ENCODE measurements around the gene AGRP.

The AGRP gene

GRCh38 chr16:67463691-67464090 is 19.7 kb downstream of the AGRP start:
- DNase-seq (ENCODE audit: low read depth, low spot score), result no peak

DNA sequence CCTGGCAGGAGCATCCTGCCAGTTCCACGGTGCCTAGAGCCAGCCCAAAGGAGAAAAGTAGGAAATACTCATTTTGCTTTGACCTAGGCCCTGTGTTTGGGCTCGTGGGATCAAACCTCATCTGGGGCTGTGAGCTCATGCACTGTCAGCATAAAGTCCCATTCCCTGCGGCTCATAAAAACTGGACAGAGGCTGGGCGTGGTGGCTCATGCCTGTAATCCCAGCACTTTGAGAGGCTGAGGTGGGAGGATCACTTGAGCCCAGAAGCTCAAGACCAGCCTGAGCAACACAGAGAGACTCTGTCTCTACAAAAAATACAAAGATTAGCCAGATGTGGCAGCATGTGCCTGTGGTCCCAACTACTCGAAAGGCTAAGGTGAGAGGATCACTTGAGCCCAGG is 20.3 kb downstream of the AGRP start:
- no peak for DNase-seq (ENCODE audit: low read depth, low spot score)

GRCh38 chr16:67462279-67462655 is 21.1 kb downstream of the AGRP start:
- no peak for DNase-seq (ENCODE audit: low read depth, low spot score)

GRCh38 chr16:67461600-67462278 is 21.6 kb downstream of the AGRP start:
- DNase-seq (ENCODE audit: low read depth, low spot score), result no peak

- DNase-seq (ENCODE audit: low read depth, low spot score), result no peak
Observed at GRCh38 chr16:67460961-67461360, 22.4 kb downstream of the AGRP start.

GRCh38 chr16:67460168-67460567 is 23.2 kb downstream of the AGRP start:
- DNase-seq (ENCODE audit: low read depth, low spot score), result no peak

DNA sequence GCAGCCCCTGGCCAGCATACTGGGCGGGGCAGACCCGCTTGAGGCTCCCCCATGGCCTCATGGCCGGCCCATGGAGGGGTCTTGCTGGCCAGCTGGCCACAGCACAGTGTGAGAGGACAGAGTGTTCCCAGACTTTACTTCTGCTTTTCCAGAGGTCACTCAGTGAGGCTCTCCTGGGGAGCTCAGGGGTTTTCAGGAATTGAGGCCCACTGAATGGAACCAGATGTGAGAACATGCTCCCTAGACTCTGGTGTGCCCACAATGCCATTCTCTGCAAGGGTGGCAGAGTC is 23.5 kb downstream of the AGRP start:
- DNase-seq (ENCODE audit: low read depth, low spot score), result no peak

- DNase-seq (ENCODE audit: low read depth, low spot score), result no peak
Observed at GRCh38 chr16:67459066-67459860, 24.1 kb downstream of the AGRP start.

DNA sequence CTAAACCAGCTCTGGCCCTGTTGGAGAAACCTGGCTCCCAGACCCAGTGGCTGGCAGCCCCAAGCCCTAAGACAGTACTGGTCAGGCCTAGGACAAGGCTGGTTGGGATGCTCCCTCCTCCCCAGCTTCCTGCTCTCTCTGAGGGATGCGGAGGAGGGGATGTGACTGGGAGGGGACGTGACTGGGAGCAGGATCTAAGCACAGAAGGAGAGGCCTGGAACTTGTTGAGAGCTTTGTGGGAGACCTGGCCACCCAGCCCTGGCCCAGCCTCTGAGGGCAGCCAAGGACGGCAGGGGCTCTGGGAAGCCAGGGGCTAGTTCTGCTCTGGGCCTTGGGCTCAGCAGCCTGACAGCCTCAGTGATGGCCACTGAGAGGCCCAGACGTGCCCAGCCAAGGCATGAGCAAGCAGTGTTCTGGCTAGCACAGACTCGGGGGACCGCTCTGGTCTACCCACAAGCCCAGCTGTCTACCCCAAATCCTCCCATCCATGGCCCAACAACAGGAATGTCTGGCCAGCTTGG is 25.2 kb downstream of the AGRP start:
- no peak for DNase-seq (ENCODE audit: low read depth, low spot score)

DNA sequence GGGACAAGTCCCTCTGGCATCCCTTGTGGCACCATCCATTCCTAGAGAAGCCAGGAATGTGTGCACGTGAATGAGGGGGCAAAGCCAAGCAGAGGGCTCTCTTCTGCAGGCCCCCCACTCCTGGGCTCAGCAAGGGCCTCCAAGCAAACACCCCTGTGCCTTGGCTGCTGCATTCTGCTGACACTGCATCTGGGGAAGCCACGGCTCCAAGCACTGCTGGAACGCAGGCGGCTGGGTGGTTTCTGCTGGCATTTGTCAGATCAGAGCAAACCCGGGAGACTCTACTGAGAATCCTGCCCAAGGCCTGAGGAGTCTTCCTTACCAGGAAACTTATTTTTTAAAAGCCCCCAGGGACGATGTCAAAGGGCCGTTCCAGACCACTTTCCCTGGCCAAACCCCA is 25.7 kb downstream of the AGRP start:
- DNase-seq (ENCODE audit: low read depth, low spot score), result no peak

GRCh38 chr16:67456391-67457081 is 26.8 kb downstream of the AGRP start:
- no peak for DNase-seq (ENCODE audit: low read depth, low spot score)

- DNase-seq (ENCODE audit: low read depth, low spot score), result no peak
Observed at GRCh38 chr16:67454852-67455251, 28.5 kb downstream of the AGRP start.

DNA sequence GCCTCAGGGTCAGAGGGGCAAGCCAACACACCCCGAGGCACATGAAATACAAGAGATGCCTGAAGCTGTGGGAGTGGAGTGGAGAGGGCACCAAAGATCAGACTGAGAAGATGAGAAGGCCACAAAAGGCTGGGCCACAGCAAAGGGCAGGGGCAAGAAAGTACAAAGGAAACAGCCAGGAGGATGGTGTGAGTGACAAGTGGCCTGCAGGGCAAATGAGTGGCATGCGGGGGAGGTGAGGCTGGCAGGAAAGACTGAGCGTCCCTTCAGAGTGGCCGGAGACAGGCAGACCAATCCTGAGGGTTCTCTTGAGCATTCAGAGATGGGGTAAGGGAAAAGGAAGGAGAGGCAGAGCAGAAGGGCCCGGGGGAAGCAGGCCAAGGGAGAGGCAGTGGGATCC is 29.2 kb downstream of the AGRP start:
- no peak for DNase-seq (ENCODE audit: low read depth, low spot score)

DNA sequence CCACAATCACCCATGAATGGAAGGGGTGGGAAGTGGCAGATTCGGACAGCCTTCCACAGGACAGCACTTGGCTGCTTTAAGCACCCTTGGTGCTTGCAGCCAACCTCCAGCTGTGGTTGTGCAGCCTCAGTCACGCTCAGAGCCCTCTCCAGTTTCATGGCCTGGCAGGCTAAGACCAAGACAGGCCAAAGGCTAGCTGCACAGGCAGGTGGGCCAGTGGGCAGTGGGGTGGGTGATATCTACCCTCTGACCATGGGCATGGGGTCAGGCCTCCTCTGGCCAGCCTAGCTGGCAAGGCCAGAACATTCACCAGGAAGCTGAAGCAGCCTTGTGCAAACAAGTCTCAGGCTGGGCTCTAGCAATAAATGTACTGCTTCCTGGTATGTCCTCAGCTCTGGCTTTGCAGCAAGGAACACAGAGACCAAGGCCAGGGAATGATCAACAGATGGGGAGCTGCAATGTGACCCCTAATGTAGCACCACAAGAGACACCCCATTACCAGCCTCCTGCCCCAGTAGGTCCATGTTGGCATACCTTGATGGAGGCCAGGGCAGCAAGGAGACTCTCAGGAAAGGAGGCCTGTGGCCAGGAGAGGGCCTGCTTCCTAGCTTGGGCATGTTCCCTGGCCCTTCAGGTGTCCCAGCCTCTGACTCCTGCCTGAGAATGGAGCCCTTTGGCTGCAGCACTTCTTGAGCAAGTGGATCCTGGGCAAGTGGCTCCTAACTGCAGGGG is 31.5 kb downstream of the AGRP start:
- no peak for DNase-seq (ENCODE audit: low read depth, low spot score)

GRCh38 chr16:67451061-67451703 is 32.2 kb downstream of the AGRP start:
- DNase-seq (ENCODE audit: low read depth, low spot score), result no peak

DNA sequence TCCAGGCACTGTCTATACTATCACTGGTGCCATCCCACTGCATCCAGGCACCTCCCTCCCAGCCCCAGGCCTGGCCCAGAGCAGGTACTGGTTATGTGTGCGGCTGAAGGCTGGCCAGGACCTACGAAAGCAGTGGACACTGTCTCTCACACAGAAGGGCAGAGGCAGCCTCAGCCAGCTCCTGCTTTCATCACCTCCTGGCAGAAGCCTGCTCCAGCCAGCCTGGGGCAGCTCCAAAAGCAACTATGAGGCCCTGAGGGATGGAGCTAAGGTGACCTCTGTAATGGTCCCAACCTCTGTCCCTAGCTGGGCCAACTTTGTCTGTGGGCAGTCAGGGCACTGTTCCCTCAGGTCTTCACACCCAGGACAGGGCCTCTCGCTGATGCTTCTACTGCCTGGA is 33.6 kb downstream of the AGRP start:
- no peak for DNase-seq (ENCODE audit: low read depth, low spot score)

- DNase-seq (ENCODE audit: low read depth, low spot score), result no peak
Observed at GRCh38 chr16:67449336-67449735, 34.0 kb downstream of the AGRP start.

DNA sequence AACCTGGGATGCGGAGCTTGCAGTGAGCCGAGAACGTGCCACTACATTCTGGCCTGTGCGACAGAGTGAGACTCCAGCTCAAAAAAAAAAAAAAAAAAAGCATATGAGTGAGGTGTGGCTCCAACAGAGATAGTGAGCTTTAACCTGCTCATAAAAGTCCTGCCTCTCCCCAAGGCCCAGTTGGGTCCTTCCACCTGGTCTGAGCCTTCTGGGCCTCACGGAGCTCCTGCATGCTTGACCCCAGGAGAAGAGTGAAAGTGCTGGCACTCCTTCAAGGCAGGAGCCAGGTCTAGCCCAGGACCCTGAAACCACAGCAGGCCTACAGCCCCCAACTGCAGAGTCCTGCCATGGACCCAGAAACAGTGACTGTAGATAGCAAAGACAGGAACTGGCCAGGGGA is 34.8 kb downstream of the AGRP start:
- no peak for DNase-seq (ENCODE audit: low read depth, low spot score)

DNA sequence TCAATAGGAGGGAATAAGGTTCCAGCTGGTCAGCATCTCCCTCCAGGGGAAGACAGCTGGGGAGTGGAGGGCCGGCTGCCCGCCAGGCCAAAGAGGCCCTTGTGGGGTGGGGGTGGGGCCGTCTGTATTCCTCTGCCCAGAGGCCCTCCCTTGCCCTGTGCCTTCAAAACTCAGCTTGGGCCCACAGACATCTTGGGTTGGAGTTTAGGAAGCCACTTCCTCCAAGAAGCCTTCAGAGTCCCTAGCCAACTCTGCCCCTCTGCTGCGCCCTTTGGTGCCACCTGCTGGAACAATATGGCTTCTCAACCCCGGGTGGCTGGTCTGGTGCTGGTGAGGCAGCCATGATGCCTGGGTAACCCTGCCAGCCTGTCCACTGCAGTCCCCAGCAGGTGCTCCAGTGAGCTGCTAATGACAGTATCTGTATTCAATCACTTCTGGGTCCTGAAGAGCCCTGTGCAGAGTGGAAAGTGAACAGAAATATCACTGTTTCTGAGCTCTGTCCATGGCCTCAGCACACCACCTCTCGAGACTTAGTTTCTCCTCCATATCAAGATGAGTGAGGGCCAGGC is 35.8 kb downstream of the AGRP start:
- DNase-seq (ENCODE audit: low read depth, low spot score), result no peak

- DNase-seq (ENCODE audit: low read depth, low spot score), result no peak
Observed at GRCh38 chr16:67446968-67447507, 36.3 kb downstream of the AGRP start.
